AG08396 (cell line): ENCODE data around the gene MINK1.

Source experiments
- DNase-seq: peaks from one replicate; pipeline ENCODE4 v3.0.0; 2012; ENCODE audit warnings: low spot score, mixed read lengths

Gene MINK1

DNA sequence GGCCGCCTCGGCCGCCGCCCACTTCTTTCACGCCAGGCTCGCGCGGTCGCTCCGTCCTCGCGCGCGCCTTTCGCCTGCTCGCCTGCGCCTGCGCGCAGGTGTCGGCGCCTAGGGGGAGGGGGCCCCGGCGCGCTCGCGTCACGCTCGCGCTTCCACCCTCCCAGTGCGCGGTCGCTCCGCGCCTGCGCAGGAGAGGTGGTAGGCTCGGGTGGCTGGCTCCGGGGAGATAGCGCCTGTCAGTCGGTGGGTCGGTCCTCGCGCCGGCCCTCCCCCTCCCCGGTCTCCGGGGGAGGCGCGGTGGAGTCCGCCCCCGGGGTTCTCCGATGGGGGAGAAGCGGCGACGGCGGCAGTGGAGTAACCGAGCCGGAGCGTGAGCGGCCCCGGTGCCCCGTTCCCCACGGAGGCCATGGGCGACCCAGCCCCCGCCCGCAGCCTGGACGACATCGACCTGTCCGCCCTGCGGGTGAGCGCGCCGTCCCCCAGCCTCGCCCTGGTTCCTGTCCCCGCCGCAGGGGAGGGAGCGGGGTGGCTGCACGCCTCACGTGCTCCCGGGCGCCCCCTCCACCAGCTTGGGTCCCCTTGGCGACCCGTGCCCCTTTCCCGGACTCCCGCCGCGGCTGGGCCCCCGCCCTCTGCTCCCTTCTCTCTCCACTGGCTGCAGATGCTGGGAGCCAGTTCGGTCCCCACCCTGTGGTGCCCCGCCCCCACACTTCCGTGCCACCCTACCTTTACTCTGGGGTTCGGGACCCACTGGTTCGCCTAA, at the start of gene MINK1:
MINK1 (plus strand) TSS at position 163 of the 763 bp plus-strand sequence; CDS start at position 407, 244 bp downstream.
- DNase-seq, result peak; percentile 100

- DNase-seq, result no peak
These were observed 47.6 kb upstream of the MINK1 start for GRCh38 chr17:4785311-4786105.

DNA sequence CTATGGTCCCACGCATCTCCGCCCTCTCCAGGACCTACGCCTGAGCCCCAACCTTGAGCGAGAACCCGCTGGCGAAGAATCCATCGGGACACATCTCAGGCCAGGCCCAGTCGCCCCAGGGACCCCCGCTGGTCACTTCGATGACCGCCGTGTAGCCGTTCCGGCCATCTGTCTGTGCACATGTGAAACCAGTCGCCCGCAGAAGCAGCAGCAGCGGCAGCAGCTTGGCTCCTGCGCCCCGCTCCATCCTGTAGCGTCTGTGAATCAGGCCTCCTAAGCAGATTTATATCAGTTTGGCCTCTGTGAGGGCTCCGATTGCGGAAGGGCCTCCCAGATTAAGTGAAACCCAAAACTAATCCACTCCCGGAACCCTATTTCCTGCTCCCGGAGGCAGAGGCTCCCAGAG, 47.0 kb upstream of the MINK1 start, which contains the start of gene VMO1:
VMO1 (minus strand) TSS at position 259 of the 406 bp plus-strand sequence; CDS start at position 247, 12 bp downstream.
- DNase-seq, result no peak

DNA sequence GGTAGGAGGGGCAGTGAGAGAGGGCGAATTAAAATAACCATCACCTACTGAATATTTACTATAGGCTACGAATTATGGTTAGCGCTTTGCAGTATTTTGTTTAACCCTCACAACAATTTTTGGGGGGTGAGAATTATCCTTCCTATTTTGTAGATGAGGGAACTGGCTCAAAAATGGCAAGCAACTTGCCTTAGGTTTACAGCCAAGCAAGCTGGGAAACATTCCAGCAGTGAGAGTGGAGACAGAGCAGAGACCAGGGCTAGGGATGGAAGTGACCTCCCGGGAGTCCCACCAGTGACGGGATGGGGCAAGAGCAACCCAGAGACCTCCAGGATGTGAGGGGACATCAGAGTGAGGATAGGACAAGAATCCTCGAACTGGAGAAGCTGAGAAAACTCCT, 46.6 kb upstream of the MINK1 start:
- no peak for DNase-seq

DNA sequence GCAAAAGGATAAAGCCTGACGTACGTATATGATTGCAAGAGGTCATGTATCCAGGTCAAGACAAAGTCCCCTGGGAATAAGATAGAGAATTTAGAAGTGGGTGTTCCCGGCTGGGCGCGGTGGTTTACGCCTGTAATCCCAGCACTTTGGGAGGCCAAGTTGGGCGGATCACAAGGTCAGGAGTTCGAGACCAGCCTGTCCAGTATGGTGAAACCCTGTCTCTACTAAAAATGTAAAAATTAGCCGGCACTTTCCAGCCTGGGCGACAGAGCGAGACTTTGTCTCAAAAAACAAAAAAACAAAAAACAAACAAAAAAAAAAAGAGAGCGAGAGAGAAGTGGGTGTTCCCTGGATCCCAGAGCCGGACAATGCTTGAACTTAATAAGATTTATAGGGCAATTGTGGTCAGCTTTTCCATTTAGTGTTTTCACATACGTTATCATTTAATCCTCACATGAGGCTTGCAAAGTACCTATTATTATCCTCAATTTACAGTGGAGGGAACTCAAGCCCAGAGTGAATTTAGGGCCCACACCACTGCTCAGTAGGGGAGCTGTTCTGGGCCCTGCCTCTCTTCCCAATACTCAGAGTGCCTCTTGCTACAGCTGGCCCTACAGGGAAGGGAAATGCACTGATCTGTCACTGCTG, 44.9 kb upstream of the MINK1 start:
- DNase-seq, result no peak

- DNase-seq, result no peak
These were observed 44.1 kb upstream of the MINK1 start, which contains the start of gene GLTPD2 for GRCh38 chr17:4788807-4789700. Gene GLTPD2, plus strand, starts transcription at chr17:4788964. Its CDS starts 48 bp downstream, at chr17:4789012.

DNA sequence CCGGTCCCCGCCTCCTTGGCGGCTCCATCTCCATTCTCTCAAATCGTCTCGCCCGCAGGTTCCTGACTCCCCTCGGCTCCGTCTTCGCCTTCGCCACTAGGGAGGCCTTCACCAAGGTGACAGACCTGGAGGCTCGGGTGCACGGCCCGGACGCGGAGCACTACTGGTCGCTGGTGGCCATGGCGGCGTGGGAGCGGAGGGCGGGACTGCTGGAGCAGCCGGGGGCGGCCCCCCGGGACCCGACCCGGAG, 43.5 kb upstream of the MINK1 start:
- no peak for DNase-seq

- DNase-seq, result peak; percentile 95
These were observed 43.0 kb upstream of the MINK1 start for GRCh38 chr17:4789951-4790704.

- no peak for DNase-seq
These were observed 42.4 kb upstream of the MINK1 start for GRCh38 chr17:4790705-4791088.

GRCh38 chr17:4795168-4795567, 38.0 kb upstream of the MINK1 start:
- DNase-seq, result no peak

- peak; percentile 71 for DNase-seq
These were observed 36.6 kb upstream of the MINK1 start for GRCh38 chr17:4796552-4796920.

DNA sequence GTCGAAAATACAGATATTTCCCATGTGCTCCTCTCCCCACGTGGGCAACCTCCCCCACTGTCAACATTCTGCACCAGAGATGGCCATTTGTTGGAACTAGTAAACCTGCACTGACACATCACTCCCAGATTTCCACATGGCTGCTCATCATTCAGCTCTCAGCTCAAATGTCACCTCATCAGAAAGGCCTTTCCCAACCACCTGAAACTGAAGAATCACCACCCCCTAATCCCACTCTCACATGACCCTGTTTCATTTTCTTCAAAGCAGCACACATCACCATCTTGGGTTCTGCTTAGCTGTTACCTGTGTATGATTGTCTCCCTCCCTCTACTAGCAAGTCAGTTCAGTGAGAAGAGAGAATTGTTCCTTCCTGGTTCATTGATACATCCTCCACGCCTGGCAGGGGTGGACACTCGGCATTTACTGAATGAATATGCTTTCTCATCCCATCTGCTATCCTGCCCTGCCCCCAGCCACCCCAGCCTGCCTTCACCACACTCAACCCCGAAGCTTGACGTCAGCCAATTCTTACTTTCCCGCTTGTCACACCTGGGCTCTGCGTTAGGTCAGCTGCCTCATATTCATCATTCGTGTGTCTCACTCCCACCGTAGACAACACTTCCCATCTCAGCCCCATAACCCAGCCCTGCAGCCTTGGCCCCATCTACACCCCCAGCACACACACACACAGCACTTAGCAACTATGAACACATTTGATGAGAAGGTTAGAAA, 32.5 kb upstream of the MINK1 start:
- no peak for DNase-seq

DNA sequence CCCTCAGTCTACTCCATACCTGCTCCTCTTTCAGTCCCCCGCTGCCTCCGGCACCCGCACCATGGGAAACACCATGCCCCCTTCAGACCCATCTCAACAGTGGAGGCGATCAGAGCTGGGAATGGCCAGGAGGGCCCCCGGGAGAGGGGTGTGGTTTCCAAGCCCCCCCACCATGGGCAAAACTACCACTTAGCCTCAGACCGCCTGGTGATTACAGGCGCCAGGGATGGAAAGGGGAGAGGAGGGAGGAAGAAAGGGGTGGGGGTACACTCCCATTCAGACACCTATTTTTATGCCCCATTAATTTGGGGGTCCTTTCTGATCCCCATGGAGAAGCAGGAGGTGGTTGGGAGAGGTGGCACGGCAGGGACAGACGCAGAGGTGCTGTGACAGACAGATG, 30.9 kb upstream of the MINK1 start, which contains the start of gene C17orf114:
C17orf114 (minus strand) TSS at position 101 of the 400 bp plus-strand sequence.
- no peak for DNase-seq

DNA sequence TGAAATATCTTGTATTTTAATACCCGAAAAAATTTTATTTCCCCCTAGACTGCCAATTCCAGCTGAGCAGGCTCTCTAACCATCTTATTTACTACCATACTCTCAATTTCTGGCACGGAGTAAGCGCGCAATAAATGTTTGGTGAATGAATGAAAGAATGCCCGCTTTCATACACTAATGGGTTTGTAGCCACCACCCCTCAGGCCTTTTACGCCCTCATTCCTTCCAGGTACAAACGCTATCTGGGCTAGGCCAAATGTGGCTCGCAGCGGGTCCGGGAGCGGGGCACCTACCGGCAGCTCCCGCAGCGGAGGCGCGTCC, 26.7 kb upstream of the MINK1 start:
- DNase-seq, result no peak

- peak; percentile 99 for DNase-seq
These were observed 26.1 kb upstream of the MINK1 start, which contains the start of gene PLD2 for GRCh38 chr17:4806777-4807604. Gene PLD2, plus strand, starts transcription at chr17:4807152. Its CDS starts 621 bp downstream, at chr17:4807773.

- DNase-seq, result no peak
These were observed 25.3 kb upstream of the MINK1 start for GRCh38 chr17:4807605-4808377.

DNA sequence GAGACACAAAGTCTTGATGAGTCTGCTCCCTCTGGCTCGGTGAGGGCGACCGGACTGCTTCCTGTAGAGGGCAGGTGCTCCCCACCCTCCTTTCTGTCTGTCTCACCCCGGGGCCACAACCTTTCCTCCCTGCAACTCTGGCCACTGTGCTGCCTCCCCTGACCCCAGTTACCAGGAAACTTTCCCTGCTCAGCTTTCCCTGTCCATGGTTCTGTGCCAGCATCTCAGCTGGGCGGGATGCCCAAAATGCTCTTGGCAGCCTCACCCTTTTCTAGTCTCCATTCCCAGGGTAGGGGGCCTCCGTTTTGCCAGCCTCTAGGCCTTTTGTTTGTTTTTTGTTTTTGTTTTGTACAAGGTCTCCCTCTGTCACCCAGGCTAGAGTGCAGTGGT, 24.8 kb upstream of the MINK1 start:
- no peak for DNase-seq

DNA sequence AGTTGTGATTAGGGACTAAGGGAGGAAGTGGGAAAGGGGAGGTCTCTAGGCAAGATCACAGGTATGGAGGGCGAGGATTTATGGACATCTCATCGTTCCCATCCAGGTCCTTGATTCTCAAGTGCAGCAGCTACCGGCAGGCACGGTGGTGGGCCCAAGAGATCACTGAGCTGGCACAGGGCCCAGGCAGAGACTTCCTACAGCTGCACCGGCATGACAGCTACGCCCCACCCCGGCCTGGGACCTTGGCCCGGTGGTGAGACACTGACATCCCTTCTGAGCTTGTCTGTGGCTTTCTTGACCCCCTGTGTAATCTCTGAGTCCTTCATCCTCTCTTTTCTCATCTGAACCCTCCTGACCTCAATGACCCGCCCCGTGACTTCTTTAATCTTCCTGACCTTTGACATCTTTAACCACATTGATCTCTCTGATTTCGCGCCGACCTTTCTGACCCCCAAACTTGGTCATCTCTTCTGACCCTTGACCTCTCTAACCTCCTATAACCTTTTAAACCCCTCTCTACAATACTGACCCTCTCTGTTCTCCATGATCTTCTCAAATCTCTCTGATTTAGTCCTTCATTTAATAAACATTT, 22.3 kb upstream of the MINK1 start:
- no peak for DNase-seq
